OCI-LY7 (cell line): ENCODE data around the gene SLC16A8. TPM values are rescaled to one million over a fixed set of nuclear protein-coding genes. Genes with fewer than 3 reads are reported as not detected.

Experiments used
- Bru-seq: library from RNA; stranded (reverse); fragments of 400-500 nt; gene quantifications from one replicate; lab custom pipeline; 2021; lab: Mats Ljungman, UMichigan
- BruChase-seq, 2 experiments: library from RNA; stranded (reverse); fragments of 400-500 nt; gene quantifications; one replicate each; lab custom pipeline; 2021; lab: Mats Ljungman, UMichigan
- BruUV-seq: library from RNA; stranded (reverse); fragments of 400-500 nt; replicated peaks from 2 replicates; lab custom pipeline; 2021; lab: Mats Ljungman, UMichigan
- CTCF ChIA-PET: fragments of 300-600 bp; sonication (Branson Sonifier 250); formaldehyde crosslinking; loops from one replicate; lab custom pipeline; 2022; ENCODE audit warnings: antibody characterized with exemption; ENCODE audit not compliant: unreplicated experiment; lab: Charles Lee
- POLR2A ChIA-PET: fragments of 300-600 bp; sonication (Branson Sonifier 250); formaldehyde crosslinking; loops from one replicate; lab custom pipeline; 2022; ENCODE audit warnings: antibody characterized with exemption; lab: Charles Lee
- DNase-seq: peaks from one replicate; pipeline ENCODE4 v3.0.0-alpha.2; 2015; ENCODE audit warnings: low spot score
- H2AFZ ChIP-seq: fragments of 200-600 bp; sonication (generic), shearing (Covaris generic); 2 replicates; pipeline ENCODE4 v1.6.1; 2014; ENCODE audit warnings: mild to moderate bottlenecking, antibody characterized with exemption, low read length, moderate library complexity
- H3K27ac ChIP-seq: fragments of 200-600 bp; sonication (generic); 2 replicates; pipeline ENCODE4 v1.5.1; 2014; ENCODE audit warnings: mixed run types, low read depth, mild to moderate bottlenecking, moderate library complexity, low read length, inconsistent platforms; ENCODE audit not compliant: poor library complexity, severe bottlenecking
- H3K36me3 ChIP-seq: fragments of 200-600 bp; sonication (generic); 2 replicates; pipeline ENCODE4 v1.6.1; 2014; ENCODE audit warnings: mild to moderate bottlenecking, antibody characterized with exemption, low read length, moderate library complexity, mixed read lengths; ENCODE audit not compliant: insufficient read depth
- H3K4me1 ChIP-seq: fragments of 200-600 bp; sonication (generic); 2 replicates; pipeline ENCODE4 v1.5.1; 2014; ENCODE audit warnings: mild to moderate bottlenecking, low read length; ENCODE audit not compliant: insufficient read depth, poor library complexity, severe bottlenecking
- H3K4me2 ChIP-seq: fragments of 200-600 bp; sonication (generic); 2 replicates; pipeline ENCODE4 v1.6.1; 2014; ENCODE audit warnings: mild to moderate bottlenecking, low read length
- H3K4me3 ChIP-seq: fragments of 200-600 bp; sonication (generic); 2 replicates; pipeline ENCODE4 v1.5.1; 2014; ENCODE audit warnings: mild to moderate bottlenecking, low read depth, low read length; ENCODE audit not compliant: poor library complexity, severe bottlenecking
- H3K79me2 ChIP-seq: fragments of 200-600 bp; sonication (generic); 2 replicates; pipeline ENCODE4 v1.6.1; 2016; ENCODE audit warnings: low read depth, mild to moderate bottlenecking, low read length, moderate library complexity, mixed read lengths; ENCODE audit not compliant: insufficient read depth
- H3K9me2 ChIP-seq: fragments of 200-600 bp; sonication (generic); 2 replicates; pipeline ENCODE4 v1.6.1; 2016; ENCODE audit warnings: mild to moderate bottlenecking, low read length, mixed read lengths; ENCODE audit not compliant: insufficient read depth
- H3K9me3 ChIP-seq: fragments of 200-600 bp; sonication (generic); 2 replicates; pipeline ENCODE4 v1.6.1; 2014; ENCODE audit warnings: mild to moderate bottlenecking, mixed run types, low read length, mixed read lengths
- H4K20me1 ChIP-seq: fragments of 200-600 bp; sonication (generic); 2 replicates; pipeline ENCODE4 v1.6.1; 2014; ENCODE audit warnings: mild to moderate bottlenecking, antibody characterized with exemption, low read length, moderate library complexity, mixed read lengths; ENCODE audit not compliant: insufficient read depth
- EZH2phosphoT487 ChIP-seq: fragments of 200-600 bp; sonication (generic); IDR thresholded peaks from 2 replicates; pipeline ENCODE4 v1.6.1; 2018; ENCODE audit warnings: low read depth, borderline replicate concordance, mild to moderate bottlenecking, mixed run types, antibody characterized with exemption, low read length, moderate library complexity, mixed read lengths
- intact Hi-C: fragments of 100-400 bp; cut with micrococcal nuclease; formaldehyde crosslinking; loops from one replicate; pipeline ENCODE4 v1.10.0; 2022; ENCODE audit not compliant: unreplicated experiment
- long read RNA-seq: library from polyadenylated mRNA; stranded (forward); transcript quantifications from one replicate; pipeline ENCODE4 v2.0.0, GENCODE V29; 2022
- total RNA-seq, 2 experiments: library from RNA; depleted of rRNA in 1 of 2; stranded (reverse); fragments of >200 nt in 1 of 2; shearing (Covaris generic) in 1 of 2; gene quantifications; 2 replicates each; pipeline ENCODE4 v1.2.3, GENCODE V29; 2014 to 2022
- TF ChIP-seq, protein P1 (sequence below): fragments of 200-600 bp; sonication (generic); conservative IDR thresholded peaks from 2 replicates; pipeline ENCODE4 v1.5.1; 2014; ENCODE audit warnings: mild to moderate bottlenecking, antibody characterized with exemption, low read length, moderate library complexity, mixed read lengths

SLC16A8 gene, protein sequence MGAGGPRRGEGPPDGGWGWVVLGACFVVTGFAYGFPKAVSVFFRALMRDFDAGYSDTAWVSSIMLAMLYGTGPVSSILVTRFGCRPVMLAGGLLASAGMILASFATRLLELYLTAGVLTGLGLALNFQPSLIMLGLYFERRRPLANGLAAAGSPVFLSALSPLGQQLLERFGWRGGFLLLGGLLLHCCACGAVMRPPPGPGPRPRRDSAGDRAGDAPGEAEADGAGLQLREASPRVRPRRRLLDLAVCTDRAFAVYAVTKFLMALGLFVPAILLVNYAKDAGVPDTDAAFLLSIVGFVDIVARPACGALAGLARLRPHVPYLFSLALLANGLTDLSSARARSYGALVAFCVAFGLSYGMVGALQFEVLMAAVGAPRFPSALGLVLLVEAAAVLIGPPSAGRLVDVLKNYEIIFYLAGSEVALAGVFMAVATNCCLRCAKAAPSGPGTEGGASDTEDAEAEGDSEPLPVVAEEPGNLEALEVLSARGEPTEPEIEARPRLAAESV
- total RNA-seq (2014; rRNA removed; shearing (Covaris generic)) (not detected in 2 replicates), total RNA-seq (2022) (not detected in 2 replicates), Bru-seq, nascent RNA (not detected), BruChase-seq, experiment 1, labeled RNA remaining after a 6-hour chase (not detected), BruChase-seq, experiment 2, labeled RNA remaining after a 2-hour chase (not detected)
- long read RNA-seq: 0 reads

DNA sequence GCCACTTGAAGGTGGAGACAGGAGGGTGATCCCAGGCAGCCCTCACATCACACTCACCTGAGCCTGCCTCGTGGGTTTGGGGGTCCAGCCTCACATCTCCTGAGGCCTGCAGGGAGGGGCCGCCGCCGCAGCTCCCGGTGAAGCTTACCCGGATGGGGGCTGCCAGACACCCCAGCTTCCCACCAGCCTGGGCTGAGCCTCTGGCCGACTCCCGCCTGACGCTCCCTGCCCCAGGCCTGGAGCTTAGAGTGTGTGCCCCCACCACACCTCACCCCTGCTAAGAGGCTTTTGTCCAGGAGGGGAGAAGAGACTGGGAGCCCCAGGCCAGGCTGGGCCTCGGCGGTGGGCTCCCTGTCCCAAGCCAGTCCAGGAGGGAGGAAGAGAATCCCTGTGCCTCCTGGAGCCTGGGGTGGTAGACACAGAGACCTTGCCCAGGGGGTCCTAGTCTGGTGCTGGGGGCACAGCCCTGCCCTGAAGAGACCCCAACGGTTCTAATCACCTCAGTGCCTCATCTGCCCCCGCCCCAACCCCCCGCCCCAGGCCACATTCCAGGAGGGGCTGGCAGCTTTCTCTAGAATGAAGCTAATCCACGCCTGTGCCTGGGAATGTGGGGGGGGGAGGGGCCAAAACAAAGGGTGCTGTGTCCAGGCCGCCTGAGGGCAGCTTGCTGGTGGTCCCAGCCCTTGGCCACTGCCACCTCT is at the start of gene SLC16A8:
SLC16A8 (minus strand) TSS at position 254 of the 701 bp plus-strand sequence. CDS start 1,311 bp downstream, outside the sequence.
- no peak for DNase-seq
- Histone ChIP-seq H4K20me1 (no peaks in the 10 kb centered on the region), H3K79me2 (no peaks in the 10 kb centered on the region), H2AFZ (no peak within 1 kb of the TSS), H3K4me2 (no peak within 1 kb of the TSS), H3K9me3 (no peaks in the 10 kb centered on the region), H3K4me1 (no peaks in the 10 kb centered on the region), H3K9me2 (no peaks in the 10 kb centered on the region), H3K4me3 (no peak within 1 kb of the TSS), H3K27ac (no peak within 1 kb of the TSS), H3K36me3 (no peaks in the 10 kb centered on the region)
- CTCF ChIA-PET: no interaction called here
- POLR2A ChIA-PET: no interaction called here
- no TSS peak for BruUV-seq
- TF ChIP-seq EZH2phosphoT487: no peak
- TF ChIP-seq, protein P1, sequence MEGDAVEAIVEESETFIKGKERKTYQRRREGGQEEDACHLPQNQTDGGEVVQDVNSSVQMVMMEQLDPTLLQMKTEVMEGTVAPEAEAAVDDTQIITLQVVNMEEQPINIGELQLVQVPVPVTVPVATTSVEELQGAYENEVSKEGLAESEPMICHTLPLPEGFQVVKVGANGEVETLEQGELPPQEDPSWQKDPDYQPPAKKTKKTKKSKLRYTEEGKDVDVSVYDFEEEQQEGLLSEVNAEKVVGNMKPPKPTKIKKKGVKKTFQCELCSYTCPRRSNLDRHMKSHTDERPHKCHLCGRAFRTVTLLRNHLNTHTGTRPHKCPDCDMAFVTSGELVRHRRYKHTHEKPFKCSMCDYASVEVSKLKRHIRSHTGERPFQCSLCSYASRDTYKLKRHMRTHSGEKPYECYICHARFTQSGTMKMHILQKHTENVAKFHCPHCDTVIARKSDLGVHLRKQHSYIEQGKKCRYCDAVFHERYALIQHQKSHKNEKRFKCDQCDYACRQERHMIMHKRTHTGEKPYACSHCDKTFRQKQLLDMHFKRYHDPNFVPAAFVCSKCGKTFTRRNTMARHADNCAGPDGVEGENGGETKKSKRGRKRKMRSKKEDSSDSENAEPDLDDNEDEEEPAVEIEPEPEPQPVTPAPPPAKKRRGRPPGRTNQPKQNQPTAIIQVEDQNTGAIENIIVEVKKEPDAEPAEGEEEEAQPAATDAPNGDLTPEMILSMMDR: no peak
- intact Hi-C loops: no loop called here

DNA sequence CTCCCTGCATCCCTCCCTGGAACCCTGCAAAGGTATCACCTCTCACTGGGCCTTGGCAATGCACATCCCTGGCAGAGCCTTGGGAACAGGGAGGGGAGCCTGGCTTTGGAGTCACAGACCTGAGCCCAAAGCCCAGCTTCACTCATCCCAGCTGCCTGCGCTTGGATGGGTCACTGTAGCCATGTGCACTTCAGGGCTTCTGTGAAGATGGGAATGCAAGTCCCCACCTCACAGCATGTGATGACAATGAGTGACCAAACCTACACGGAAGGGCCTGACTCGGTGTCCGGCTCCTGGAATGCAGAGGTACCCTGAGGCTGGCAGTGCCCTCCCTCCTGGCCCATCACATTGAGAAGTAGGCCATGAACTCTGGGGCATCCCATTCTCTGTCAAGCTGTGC is 49.3 kb upstream of the SLC16A8 start:
- POLR2A ChIA-PET: no interaction called here
- Histone ChIP-seq H3K36me3 (peaks cover 8% of the 10 kb centered on the region; the same call in 1 of the 2 replicates), H3K4me2 (no peak overlapping the region), H4K20me1 (no peaks in the 10 kb centered on the region), H3K4me3 (no peak overlapping the region), H3K9me3 (no peaks in the 10 kb centered on the region), H3K9me2 (no peaks in the 10 kb centered on the region), H3K27ac (no peak overlapping the region), H3K79me2 (no peaks in the 10 kb centered on the region), H2AFZ (no peak overlapping the region), H3K4me1 (no peaks in the 10 kb centered on the region)
- CTCF ChIA-PET: no interaction called here
- BruUV-seq: no TSS peak
- intact Hi-C loops: no loop called here
- DNase-seq: no peak
- no peak for TF ChIP-seq EZH2phosphoT487
- TF ChIP-seq, protein P1: no peak
